GM12801 (cell line): ENCODE measurements around the gene ST6GALNAC4.

Experiments used
- CTCF ChIP-seq: IDR thresholded peaks from one replicate; pipeline ENCODE4 v1.5.1; 2011; ENCODE audit warnings: control low read depth; ENCODE audit not compliant: insufficient read length; ENCODE audit errors: extremely low read depth

ST6GALNAC4 gene

DNA sequence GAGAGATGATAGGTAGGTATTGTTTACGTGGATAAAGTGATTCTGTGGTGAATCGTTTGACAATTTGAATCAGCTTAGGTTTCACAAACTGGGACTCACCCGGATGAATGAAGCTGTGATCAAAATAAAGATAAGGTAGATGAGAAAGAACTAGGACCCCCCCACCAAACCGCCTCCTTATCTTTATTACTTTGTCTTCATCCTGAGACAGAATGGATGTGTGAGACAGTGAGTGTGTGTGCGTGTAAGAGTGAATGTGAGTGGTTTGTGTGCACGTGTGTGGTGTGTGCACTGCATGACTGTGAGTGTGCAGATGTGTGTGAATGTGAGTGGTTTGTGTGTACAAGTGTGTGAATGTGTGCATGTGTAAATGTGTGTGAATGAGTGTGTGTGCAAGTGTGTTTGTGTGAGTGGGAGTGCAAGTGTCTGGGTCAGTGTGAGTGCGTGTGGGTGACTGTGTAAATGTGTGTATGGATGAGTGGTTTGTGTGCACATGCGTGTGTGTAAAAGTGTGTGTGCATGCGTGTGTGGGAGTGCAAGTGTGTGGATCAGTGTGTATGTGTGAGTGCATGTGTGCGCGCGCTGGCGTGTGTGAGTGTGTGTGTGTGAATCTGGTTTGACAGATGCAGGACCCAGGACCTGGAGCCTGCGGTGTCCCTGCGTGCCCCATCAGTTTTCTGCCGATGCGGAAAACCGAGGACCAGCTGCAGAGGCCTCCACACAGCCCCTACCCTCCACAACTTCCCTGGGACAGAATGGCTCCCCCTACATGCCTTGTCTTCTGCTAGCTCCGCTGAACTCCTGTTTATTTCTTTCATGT, 51.0 kb downstream of the ST6GALNAC4 start:
- no peak for TF ChIP-seq CTCF

GRCh38 chr9:127863191-127863621, 53.6 kb downstream of the ST6GALNAC4 start:
- TF ChIP-seq CTCF: no peak

DNA sequence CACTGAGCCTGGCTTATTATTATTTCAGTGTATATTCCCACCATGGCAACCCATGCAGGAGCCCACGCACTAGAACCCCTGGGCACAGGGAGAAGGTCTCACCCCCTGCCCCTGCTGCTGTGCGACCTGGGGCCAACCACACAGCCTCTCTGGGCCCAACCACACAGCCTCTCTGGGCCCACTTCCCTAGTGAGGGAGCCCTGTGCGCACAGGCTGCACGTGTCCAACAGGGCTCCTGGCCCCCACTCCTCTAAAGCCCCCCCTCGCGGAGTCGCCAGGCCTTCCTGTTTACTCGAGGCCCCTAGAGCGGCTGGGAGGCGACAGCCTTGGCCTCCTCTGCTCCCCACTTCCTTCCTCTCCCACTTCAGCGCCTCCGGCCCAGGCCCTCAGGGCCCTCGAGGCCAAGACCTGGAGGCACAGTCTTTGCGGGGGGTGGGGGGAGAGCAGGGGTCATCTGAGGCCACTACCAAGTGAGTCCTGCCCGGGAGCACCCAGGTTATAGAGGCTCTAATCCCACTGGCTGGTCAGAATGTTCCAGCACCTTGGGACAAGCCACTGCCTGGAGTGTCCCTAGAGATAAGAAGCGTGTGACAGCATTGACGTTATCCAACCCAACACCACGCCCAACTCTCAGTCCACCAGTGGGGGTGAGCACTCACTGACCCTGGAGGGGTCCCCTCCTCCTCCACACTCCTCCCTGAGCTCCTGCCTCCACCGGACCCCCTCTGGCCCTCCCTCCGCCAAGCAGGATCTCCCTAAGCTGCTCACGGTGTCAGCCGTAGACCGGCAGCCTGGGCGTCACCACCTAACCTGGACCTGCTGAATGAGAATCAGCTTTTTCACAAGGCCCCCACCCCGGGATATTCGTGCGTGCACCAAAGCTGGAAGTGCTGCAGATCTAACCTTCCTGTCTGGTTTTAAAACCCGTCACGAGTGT, 54.5 kb downstream of the ST6GALNAC4 start:
- no peak for TF ChIP-seq CTCF

DNA sequence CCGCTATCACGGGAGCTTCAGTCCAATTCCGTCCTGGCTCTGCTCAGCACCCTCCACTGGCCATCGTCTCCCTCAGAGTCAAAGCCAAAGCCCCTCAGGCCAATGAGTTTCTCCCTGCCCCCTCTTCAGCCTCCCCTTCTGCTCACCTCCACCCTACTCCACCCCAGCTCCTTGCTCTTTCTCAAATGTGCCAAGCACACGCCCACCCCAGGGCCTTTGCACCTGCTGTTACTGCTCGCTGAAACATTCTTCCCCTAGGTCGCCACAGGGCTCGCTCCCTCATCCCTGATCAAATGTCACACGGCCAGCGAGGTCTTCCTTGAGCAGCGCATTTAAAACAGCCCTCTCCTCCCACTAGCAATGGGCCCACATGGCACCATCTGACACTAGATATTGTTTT, 56.1 kb downstream of the ST6GALNAC4 start:
- no peak for TF ChIP-seq CTCF

DNA sequence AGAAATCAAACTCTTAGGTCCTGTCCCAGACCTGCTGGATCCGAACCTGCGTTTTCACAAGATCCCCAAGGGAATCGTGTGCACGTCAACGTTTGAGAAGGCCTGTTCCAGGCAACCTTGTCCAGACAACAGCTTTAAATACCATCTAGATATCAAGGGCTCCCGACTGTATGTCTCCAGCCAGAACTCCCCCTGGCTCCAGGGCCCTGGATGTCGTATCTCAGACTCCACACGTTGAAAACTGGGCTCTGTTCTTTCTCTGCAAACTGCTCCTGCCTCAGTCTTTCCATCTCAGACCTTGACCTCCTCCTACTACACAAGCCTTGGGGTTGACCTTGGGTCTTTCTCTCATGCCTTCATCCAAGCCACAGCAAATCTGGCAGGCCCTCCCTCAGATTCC, 56.6 kb downstream of the ST6GALNAC4 start:
- TF ChIP-seq CTCF: no peak

- TF ChIP-seq CTCF: no peak
Measured at GRCh38 chr9:127858041-127858512, 58.8 kb downstream of the ST6GALNAC4 start.
